ENCODE results near the gene TRIM21.
A peak's percentile ranks its signal among the peaks of the same experiment; 100 is the strongest.
"Not testable (repeated sequence)": the region's sequence is repeated elsewhere in the genome, so short reads cannot be mapped to it uniquely, and the experiment has no call there.

The TRIM21 gene

DNA sequence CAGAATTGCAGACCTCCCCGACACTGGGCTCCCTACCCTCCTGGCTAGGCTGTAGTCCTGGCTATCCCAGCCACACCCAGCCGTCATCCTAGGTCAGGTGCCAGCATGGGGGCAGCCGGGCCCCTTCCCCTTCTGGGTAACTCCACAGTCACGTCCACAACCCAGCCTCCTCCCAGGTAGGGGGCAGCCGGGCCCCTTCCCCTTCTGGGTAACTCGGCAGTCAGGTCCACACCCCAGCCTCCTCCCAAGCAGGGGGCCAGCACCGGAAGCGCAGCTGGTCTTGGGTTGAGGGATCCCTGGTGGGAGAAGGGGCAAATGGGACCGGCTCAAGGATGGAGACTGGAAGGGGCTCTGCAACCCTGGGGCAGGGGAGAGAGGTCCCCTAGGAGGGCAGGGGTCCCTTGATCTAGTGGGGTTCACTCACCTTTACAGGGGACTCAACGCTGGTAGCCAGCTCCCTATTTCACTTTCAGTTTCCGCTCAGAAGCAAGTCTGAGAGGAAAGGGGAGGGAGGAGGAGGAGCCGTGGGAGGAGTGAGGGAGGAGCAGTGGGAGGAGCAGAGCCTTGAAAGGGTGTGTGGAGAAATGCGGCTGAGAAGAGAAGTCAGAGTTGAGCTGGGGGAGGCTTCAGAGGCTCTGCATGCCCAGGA lies at the start of gene TRIM21:
TSS of gene TRIM21 (minus strand) at position 494 of the 649 bp plus-strand sequence. CDS start 3,293 bp downstream, outside the sequence.
- peak; percentile 100 for ATAC-seq
- H3K4me1 Mint-ChIP-seq: peaks cover 30% of the 10 kb centered on the region
- H3K27ac Mint-ChIP-seq: peak within 1 kb of the TSS; percentile 95
- peaks cover 12% of the 10 kb centered on the region for H3K27me3 Mint-ChIP-seq
- peaks cover 4% of the 10 kb centered on the region for H3K9me3 Mint-ChIP-seq
- H3K36me3 Mint-ChIP-seq: peaks cover 29% of the 10 kb centered on the region
- peak within 1 kb of the TSS; percentile 92 for H3K4me3 Mint-ChIP-seq

DNA sequence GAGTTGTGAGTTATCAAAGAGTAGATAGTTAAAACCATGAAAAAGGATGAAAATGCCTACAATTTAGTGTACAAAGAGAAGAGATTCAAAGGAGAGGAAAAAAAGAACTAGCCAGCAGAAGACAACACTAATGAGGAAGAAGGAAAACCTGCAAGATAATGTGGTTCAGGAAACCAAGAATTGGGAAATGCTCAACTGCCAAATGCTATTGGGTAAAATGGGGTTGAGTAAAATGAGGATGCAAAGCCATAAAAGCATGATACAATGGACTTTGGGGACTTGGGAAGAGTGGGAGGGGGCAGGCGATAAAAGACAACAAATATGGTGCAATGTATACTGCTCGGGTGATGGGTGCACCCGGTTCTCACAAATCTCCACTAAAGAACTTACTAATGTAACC lies 48.0 kb upstream of the TRIM21 start:
- no peak overlapping the region for H3K27ac Mint-ChIP-seq
- H3K4me3 Mint-ChIP-seq: no peak overlapping the region
- H3K27me3 Mint-ChIP-seq: peaks cover under 1% of the 10 kb centered on the region
- H3K36me3 Mint-ChIP-seq: no peaks in the 10 kb centered on the region
- H3K4me1 Mint-ChIP-seq: no peaks in the 10 kb centered on the region
- H3K9me3 Mint-ChIP-seq: peaks cover 3% of the 10 kb centered on the region
- ATAC-seq: no peak

DNA sequence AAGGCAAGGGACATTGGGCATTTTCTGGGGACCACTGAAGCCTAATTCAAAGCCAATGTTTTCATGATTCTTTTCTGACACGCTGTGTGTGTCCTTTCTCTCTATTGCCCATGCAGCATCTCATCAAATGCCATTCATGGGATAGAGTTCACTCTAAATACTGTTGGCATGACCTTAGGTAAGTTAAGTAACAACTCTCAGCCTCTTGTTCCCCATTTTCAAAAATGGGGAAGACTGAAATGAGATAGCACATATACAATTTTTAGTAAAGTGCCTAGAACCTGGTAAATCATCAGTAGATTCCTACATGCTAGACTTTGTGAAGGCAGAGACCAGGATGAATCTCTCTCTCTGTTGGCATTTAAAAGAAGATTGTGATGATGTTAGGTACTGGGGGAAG lies 42.9 kb upstream of the TRIM21 start:
- no peak overlapping the region for H3K27ac Mint-ChIP-seq
- H3K4me3 Mint-ChIP-seq: no peak overlapping the region
- peaks cover 34% of the 10 kb centered on the region for H3K27me3 Mint-ChIP-seq
- no peaks in the 10 kb centered on the region for H3K36me3 Mint-ChIP-seq
- ATAC-seq: no peak
- H3K4me1 Mint-ChIP-seq: no peaks in the 10 kb centered on the region
- H3K9me3 Mint-ChIP-seq: peaks cover 3% of the 10 kb centered on the region

DNA sequence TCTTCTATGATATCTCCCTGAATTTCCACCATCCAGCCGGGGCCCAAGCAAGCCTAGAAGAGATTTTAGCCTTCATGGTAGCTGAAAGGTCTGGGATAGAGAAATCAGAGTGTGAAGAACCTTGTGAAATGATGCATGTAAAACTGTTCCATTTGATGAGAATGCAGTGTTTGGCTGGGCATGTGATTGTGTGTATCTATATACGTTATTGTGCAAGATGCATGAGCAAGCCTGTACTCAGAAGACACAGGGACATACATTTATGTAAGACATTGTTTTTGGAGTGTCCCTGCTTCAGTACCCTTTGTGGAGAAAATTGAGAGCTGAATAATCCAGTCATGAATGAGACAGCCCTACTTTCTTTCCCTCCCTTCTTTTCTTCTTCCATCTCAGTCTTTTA lies 40.4 kb upstream of the TRIM21 start:
- Mint-ChIP-seq H3K27me3 (peaks cover 41% of the 10 kb centered on the region), H3K4me3 (no peak overlapping the region)
- no peak for ATAC-seq

DNA sequence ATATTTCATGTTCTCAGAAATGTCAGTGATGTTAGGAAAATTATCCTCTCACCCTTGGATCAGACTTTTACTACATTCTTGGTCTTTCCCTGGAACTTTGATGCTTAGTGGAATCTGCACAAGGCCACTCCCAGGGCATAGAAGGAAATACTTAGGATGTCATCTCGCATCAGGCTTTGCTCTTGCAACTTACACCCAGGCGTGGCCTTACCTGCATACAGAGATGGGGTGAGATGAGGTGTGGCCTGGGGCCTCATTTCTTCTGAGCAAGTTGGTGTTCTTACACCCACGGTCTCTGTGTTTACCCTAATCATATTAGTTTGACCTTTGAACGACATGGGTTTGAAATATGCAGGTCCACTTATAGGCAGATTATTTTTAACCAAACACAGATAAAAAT lies 36.5 kb upstream of the TRIM21 start:
- no peaks in the 10 kb centered on the region for H3K4me1 Mint-ChIP-seq

More for the DNA sequence above, 40.4 kb upstream of the TRIM21 start:
- H3K36me3 Mint-ChIP-seq: no peaks in the 10 kb centered on the region
- no peaks in the 10 kb centered on the region for H3K9me3 Mint-ChIP-seq
- H3K4me1 Mint-ChIP-seq: no peaks in the 10 kb centered on the region
- H3K27ac Mint-ChIP-seq: no peak overlapping the region

DNA sequence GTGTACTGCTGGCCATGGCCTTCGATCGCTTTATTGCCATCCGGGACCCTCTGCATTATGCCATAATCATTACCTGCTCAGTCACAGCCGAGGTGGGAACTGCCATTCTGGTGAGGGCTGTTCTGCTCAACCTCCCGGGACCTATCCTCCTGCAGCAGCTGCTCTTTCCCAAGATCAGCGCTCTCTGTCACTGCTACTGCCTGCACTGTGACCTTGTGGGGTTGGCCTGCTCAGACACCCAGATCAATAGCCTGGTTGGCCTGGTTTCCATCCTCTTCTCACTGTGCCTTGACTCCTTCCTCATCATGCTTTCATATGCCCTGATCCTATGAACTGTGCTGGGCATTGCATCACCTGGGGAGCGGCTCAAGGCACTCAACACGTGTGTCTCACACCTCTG lies 24.9 kb upstream of the TRIM21 start:
- H3K4me1 Mint-ChIP-seq: no peaks in the 10 kb centered on the region
- H3K9me3 Mint-ChIP-seq: no peaks in the 10 kb centered on the region
- no peak overlapping the region for H3K27ac Mint-ChIP-seq
- peaks cover 14% of the 10 kb centered on the region for H3K27me3 Mint-ChIP-seq
- H3K36me3 Mint-ChIP-seq: no peaks in the 10 kb centered on the region
- ATAC-seq: no peak
- no peak overlapping the region for H3K4me3 Mint-ChIP-seq

More for the DNA sequence above, 36.5 kb upstream of the TRIM21 start:
- H3K4me3 Mint-ChIP-seq: no peak overlapping the region
- ATAC-seq: no peak
- H3K27ac Mint-ChIP-seq: no peak overlapping the region
- no peaks in the 10 kb centered on the region for H3K36me3 Mint-ChIP-seq
- peaks cover 25% of the 10 kb centered on the region for H3K27me3 Mint-ChIP-seq
- no peaks in the 10 kb centered on the region for H3K9me3 Mint-ChIP-seq

DNA sequence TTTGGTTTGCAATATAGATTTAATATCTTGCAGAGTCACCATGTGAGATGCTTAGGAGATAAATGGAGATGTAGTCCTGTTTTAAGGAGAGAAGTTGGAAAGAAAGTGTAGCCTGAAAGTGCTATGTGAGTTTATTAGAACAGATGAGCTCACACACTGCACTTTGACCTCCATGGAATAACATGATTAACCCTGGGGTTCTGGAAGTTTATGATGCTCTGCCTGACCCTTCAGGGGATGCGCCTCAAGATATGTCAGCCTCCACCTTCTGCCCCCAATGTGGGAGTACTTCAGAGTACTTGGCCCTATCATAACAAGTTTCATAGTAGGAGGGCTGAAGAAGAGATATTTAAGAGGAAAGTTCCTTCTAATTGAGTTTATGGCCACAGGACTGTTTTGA lies 23.3 kb upstream of the TRIM21 start:
- no peaks in the 10 kb centered on the region for H3K36me3 Mint-ChIP-seq
- no peak overlapping the region for H3K4me3 Mint-ChIP-seq
- H3K9me3 Mint-ChIP-seq: no peaks in the 10 kb centered on the region
- H3K27ac Mint-ChIP-seq: no peak overlapping the region
- peaks cover 11% of the 10 kb centered on the region for H3K27me3 Mint-ChIP-seq
- ATAC-seq: no peak
- H3K4me1 Mint-ChIP-seq: no peaks in the 10 kb centered on the region

DNA sequence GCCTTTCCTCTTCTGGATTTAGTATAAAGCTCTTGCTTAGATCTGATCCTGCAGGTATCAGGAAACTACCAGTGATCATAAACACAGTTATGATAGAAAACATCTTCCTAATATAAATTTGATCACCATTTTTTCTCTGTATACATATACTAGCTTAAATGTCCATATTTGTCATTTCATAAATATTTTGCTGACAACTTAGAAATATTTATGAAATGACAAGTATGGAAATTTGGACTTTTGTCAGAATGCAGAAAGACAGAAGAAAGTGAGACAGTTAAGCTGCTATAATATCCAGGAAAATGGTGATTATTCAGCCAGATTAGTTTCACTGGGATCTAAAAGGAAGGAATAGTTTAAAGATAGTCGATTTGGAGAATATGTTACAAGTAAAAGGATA lies 22.8 kb upstream of the TRIM21 start:
- Mint-ChIP-seq H3K9me3 (no peaks in the 10 kb centered on the region), H3K27ac (no peak overlapping the region), H3K36me3 (no peaks in the 10 kb centered on the region), H3K27me3 (peaks cover 11% of the 10 kb centered on the region), H3K4me1 (no peaks in the 10 kb centered on the region), H3K4me3 (no peak overlapping the region)
- no peak for ATAC-seq

DNA sequence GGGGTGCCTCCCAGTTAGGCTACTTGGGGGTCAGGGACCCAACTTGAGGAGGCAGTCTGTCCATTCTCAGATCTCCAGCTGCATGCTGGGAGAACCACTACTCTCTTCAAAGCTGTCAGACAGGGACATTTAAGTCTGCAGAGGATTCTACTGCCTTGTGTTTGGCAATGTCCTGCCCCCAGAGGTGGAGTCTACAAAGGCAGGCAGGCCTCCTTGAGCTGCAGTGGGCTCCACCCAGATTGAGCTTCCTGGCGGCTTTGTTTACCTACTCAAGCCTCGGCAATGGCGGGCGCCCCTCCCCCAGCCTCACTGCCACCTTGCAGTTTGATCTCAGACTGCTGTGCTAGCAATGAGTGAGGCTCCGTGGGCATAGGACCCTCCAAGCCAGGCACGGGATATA lies 12.7 kb upstream of the TRIM21 start:
- not testable (repeated sequence) for H3K36me3 Mint-ChIP-seq, H3K27ac Mint-ChIP-seq, H3K4me3 Mint-ChIP-seq, H3K9me3 Mint-ChIP-seq, H3K4me1 Mint-ChIP-seq, ATAC-seq
- peaks cover 37% of the 10 kb centered on the region for H3K27me3 Mint-ChIP-seq

DNA sequence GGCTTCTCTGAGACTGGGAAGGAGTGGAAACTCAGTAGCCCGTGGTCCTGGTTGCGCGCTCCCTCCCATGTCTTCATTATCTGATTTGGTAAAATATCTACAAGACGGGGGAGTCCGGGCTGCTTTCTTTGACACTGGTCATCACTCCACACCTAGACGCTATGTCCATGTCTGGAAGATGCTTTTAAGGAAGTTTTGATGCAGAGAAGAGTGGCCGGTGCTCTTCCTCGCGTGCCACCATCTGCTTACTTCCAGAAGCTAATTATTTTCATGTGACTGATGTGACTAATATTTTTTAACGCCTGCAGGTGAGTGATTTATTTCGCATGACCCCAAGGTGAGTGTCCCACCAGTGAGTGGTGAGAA lies 339 bp upstream of the TRIM21 start:
- Mint-ChIP-seq H3K4me3 (peak overlapping the region; percentile 92), H3K36me3 (peaks cover 24% of the 10 kb centered on the region), H3K4me1 (peaks cover 30% of the 10 kb centered on the region), H3K27ac (peak overlapping the region; percentile 95), H3K27me3 (peaks cover 17% of the 10 kb centered on the region), H3K9me3 (peaks cover 5% of the 10 kb centered on the region)
- peak; percentile 11 for ATAC-seq

DNA sequence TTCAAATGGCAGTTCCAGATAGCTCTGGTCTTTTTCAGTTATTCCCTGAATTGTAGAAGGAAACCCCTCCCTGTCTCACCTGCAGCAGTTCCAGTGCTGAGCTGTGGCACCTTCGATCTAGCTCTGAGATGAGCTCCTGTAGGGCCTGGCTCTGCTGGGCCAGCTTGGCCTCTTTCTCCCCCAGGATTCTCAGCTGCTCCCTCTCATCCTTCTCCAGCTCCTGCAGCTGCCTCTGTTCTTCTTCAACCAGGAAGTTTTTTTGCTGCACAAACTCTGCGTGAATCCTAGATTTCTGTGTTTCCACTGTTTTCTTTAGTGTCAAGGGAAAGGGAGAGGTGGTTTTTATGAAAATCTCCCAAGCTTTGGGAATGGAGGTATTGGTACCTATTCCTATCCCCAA lies 5.3 kb downstream of the TRIM21 start:
- Mint-ChIP-seq H3K36me3 (peaks cover 77% of the 10 kb centered on the region), H3K27me3 (no peaks in the 10 kb centered on the region), H3K9me3 (no peaks in the 10 kb centered on the region), H3K4me1 (peaks cover 22% of the 10 kb centered on the region), H3K27ac (no peak overlapping the region), H3K4me3 (no peak overlapping the region)
- no peak for ATAC-seq

DNA sequence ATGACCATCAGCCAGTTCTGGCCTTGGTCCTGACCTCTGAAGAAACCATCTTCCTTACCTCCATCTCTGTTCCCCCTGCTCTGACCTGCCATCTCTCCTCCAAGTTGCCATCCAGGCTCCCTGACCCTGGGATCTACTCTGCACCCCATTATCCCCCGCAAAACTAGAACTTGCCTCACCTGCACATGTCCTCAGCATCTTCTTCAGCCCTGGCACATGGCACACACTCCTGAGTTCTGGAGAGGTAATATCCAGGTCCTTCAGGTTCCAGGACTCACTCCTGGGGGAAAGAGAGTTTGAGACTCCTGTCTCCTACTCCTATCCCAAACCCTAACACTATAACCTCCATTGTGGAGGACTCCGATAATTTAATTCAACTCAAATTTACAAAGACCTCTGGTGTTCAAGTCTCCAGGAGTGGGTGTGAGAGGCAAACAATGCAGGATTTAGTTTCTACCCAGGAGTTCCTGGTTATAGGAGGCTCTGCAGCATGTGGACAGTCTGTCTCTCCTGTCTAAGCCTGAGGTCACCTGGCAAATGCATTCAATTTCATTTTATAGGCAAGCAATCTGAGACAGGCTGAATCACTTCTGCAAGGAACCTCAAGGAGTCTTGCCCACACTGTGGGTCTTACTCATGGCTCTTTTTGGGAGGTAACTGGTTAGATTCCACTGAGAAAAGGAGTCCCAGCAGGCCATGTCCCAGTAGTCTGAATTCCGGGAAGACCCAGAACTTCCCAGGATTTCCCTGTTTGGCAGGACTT lies 7.3 kb downstream of the TRIM21 start:
- Mint-ChIP-seq H3K27me3 (no peaks in the 10 kb centered on the region), H3K4me3 (no peak overlapping the region), H3K27ac (no peak overlapping the region), H3K9me3 (no peaks in the 10 kb centered on the region), H3K36me3 (peaks cover 75% of the 10 kb centered on the region), H3K4me1 (peaks cover 5% of the 10 kb centered on the region)
- no peak for ATAC-seq

DNA sequence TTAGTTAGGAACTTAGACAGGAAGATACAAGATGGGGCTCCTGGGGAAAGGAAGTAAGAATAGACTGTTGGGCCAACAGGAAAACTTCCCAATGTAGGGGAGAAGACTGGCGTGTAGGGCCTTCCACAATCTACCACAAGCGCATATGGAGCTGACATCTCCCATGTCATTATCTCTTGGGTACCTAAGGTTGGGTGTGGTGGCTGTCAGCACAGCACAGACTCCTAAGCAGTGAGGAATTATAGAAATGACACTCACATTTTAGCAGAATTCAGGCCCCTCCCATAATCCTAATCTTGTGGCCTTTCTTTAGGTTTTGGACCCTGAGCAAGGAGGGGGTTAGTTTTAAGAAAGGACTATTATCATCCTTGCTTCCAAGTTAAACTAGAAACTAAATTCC lies 11.6 kb downstream of the TRIM21 start:
- H3K9me3 Mint-ChIP-seq: no peaks in the 10 kb centered on the region
- no peaks in the 10 kb centered on the region for H3K4me1 Mint-ChIP-seq
- H3K36me3 Mint-ChIP-seq: peaks cover 41% of the 10 kb centered on the region
- H3K27me3 Mint-ChIP-seq: no peaks in the 10 kb centered on the region
- no peak overlapping the region for H3K27ac Mint-ChIP-seq
- H3K4me3 Mint-ChIP-seq: no peak overlapping the region
- no peak for ATAC-seq

DNA sequence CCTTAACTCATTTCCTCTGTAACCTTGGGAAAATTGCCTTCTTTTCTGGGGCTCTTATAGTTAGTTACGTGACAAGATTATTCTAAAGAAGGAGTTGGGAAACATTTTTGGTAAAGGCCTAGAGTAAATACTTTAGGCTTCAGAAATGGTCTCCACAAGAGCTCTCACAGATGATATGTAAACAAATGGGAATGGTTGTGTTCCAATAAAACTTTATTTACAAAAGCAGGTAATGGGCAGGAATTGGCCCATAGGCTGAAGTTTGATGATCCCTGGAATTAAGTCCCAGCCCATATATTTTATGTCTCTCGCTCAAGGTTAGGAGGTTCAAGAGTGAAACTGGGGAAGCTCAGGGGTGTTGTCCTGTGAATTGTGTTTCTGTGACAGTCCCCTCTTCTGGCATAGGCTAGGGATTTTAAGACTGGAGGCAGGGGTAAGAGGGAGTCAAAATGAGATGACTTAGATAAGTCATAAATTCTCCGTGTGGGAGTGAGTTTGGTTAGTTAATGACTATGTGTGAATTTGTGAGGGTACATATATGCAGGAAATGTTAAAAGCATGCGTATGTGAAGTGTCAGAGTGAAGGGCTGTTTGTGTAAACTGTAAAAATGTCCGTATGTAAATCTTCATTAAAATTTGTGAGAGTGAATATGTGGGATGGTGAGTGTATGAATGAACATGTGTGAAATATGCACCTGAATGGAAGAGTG lies 17.9 kb downstream of the TRIM21 start:
- Mint-ChIP-seq H3K36me3 (no peaks in the 10 kb centered on the region), H3K27ac (no peak overlapping the region), H3K27me3 (no peaks in the 10 kb centered on the region), H3K9me3 (no peaks in the 10 kb centered on the region), H3K4me1 (no peaks in the 10 kb centered on the region), H3K4me3 (no peak overlapping the region)
- no peak for ATAC-seq

DNA sequence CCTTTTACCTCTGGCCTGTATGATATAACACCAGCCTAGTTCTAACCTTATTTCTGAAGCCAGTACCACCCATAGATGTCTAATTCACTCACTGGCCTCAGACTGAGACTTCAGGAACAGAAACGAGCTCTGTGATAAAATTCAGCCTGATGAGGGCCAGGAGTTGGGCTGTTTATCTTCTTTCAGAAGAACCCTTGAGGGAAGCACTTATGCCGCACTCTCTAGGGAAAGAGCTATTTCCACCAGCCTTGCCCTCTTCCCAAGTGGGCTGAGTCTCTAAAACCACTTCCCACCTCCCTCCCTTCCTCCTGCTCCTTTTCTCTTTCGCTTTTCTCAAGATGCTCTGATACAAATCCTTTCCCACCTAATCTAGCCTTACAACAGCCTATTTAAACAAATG lies 23.3 kb downstream of the TRIM21 start:
- Mint-ChIP-seq H3K9me3 (no peaks in the 10 kb centered on the region), H3K27ac (no peak overlapping the region), H3K36me3 (no peaks in the 10 kb centered on the region), H3K27me3 (no peaks in the 10 kb centered on the region), H3K4me3 (no peak overlapping the region), H3K4me1 (no peaks in the 10 kb centered on the region)
- ATAC-seq: peak; percentile 16

DNA sequence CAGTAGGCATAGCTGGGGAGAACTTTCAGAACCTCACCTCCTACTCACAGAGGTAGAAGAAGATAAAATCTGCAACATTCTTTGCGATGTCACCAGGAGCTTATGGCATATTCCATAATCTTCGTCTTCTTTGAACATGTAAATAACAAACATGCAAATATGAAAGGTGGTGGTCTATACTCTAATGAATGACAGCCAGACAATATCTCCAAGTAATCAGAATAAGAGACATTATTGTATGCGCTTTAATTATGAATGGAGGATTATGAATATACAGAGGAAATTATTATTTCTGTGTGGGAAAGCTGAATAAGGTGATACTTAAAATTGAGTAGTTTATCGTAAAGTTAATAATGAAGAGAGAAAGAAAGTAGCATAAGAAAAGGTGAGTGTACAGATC lies 25.2 kb downstream of the TRIM21 start, which contains the start of gene OR52B4:
TSS of gene OR52B4 (minus strand) at position 101 of the 400 bp plus-strand sequence. CDS start at position 10, 91 bp downstream.
- Mint-ChIP-seq H3K36me3 (no peaks in the 10 kb centered on the region), H3K27ac (no peak within 1 kb of the TSS), H3K9me3 (no peaks in the 10 kb centered on the region), H3K4me1 (no peaks in the 10 kb centered on the region), H3K4me3 (no peak within 1 kb of the TSS), H3K27me3 (no peaks in the 10 kb centered on the region)
- no peak for ATAC-seq
